Measurements from ENCODE around the gene MYO16.

Gene MYO16

DNA sequence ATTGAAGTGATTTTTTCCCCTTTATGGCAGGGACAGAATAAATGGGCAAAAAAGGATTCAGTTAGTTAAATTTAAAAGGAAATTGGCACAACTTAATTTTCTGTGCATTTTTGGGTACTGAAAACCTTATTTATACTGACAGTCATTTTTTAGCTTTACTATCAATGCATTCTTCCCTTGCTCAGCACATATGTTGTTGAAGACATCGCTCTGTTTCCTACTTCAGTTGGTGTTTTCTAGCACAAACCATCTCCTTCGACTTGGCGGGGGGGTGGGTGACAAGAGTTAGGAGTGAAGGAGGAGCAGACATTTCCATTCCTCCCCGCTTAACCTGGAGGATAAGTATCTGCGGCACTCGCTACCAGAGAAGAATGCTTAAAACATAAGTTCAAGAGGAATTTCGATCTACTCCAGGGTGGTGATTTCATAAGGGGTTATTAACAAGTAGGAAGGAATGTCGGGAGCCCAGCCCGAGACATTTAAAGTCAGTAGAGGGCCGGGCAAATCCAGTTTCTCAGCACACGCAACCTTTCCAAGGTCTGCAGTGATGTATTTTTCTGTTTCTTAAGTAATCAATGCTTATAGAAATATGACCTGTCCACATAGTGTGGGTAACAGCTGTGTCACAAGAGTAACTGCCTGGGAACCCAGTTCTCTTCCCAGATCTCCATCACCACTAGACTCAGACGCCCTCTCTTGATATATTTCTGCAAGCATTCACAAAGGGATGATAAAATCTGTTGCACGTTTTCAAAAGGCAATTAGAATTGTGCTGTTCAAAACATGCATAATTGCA, 525.8 kb downstream of the MYO16 start:
- Histone ChIP-seq H4K20me1 (ENCODE audit: insufficient read depth, low read length, poor library complexity, severe bottlenecking) (no peaks in the 10 kb centered on the region), H2AFZ (ENCODE audit: low read length) (no peak overlapping the region), H3K4me1 (ENCODE audit: insufficient read depth, low read length, poor library complexity, severe bottlenecking) (no peaks in the 10 kb centered on the region), H3K9ac (ENCODE audit: low read depth, low read length, poor library complexity, severe bottlenecking) (no peak overlapping the region), H3K4me3 (ENCODE audit: low read length, poor library complexity, severe bottlenecking) (no peak overlapping the region), H3K9me2 (replicated peaks; ENCODE audit: low read depth, low read length) (no peaks in the 10 kb centered on the region), H3K4me2 (ENCODE audit: low read depth, low read length, poor library complexity, severe bottlenecking) (no peak overlapping the region), H3K36me3 (ENCODE audit: insufficient read depth, low read length) (no peaks in the 10 kb centered on the region), H3K9me3 (ENCODE audit: insufficient read depth, low read depth, low read length) (no peaks in the 10 kb centered on the region), H3K27me3 (ENCODE audit: insufficient read depth, low read length, poor library complexity, severe bottlenecking) (no peaks in the 10 kb centered on the region), H3K79me2 (ENCODE audit: insufficient read depth, low read length) (no peaks in the 10 kb centered on the region), H3F3A (ENCODE audit: low read depth) (no peaks in the 10 kb centered on the region)
- TF ChIP-seq CTCF (conservative IDR thresholded peaks at IDR 0.05; ENCODE audit: low read length), result no peak
- TF ChIP-seq EZH2phosphoT487 (IDR thresholded peaks at IDR 0.05; ENCODE audit: borderline replicate concordance), result no peak

DNA sequence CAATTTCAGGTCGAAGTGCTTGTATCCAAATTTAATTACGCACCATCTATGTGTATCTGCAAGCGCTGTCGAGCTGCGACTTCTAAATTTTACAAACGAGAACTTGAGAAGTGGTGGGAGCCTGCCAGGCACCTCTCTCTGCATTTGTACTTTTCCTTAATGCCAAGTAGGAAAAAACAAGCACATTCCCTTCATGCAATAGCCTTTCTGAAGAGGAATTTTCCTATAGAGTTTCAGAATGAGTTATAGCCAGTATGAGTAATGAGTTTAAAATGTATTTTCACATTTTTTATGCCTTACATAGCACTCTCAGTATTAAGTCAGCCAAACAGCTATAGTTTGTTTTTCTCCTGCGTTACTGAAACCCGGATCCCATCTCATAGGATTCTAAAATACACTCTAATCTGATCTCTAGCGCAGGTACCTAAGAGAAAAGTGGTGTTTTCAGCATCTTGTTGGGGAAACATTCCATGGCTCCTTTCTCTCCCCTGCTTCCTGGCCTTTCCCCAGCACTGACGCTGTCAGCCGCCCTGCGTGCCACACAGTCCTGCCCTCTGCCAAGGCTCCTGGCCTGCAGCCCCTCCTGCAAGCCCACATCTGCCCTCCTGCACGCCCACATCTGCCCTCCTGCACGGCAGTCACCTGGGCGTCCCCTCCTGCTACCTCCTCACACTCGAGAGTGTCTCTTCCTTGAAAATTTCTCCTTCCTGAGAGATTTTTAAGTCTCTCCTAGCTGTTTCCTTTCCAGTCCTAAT, 526.9 kb downstream of the MYO16 start:
- Histone ChIP-seq H4K20me1 (ENCODE audit: insufficient read depth, low read length, poor library complexity, severe bottlenecking) (no peaks in the 10 kb centered on the region), H3K9me3 (ENCODE audit: insufficient read depth, low read depth, low read length) (no peaks in the 10 kb centered on the region), H3K4me1 (ENCODE audit: insufficient read depth, low read length, poor library complexity, severe bottlenecking) (no peaks in the 10 kb centered on the region), H3K4me2 (ENCODE audit: low read depth, low read length, poor library complexity, severe bottlenecking) (no peak overlapping the region), H3F3A (ENCODE audit: low read depth) (no peaks in the 10 kb centered on the region), H3K9me2 (replicated peaks; ENCODE audit: low read depth, low read length) (no peaks in the 10 kb centered on the region), H3K4me3 (ENCODE audit: low read length, poor library complexity, severe bottlenecking) (no peak overlapping the region), H3K79me2 (ENCODE audit: insufficient read depth, low read length) (no peaks in the 10 kb centered on the region), H2AFZ (ENCODE audit: low read length) (no peak overlapping the region), H3K27me3 (ENCODE audit: insufficient read depth, low read length, poor library complexity, severe bottlenecking) (no peaks in the 10 kb centered on the region), H3K9ac (ENCODE audit: low read depth, low read length, poor library complexity, severe bottlenecking) (no peak overlapping the region), H3K36me3 (ENCODE audit: insufficient read depth, low read length) (no peaks in the 10 kb centered on the region)
- TF ChIP-seq CTCF (conservative IDR thresholded peaks at IDR 0.05; ENCODE audit: low read length), result no peak
- TF ChIP-seq EZH2phosphoT487 (IDR thresholded peaks at IDR 0.05; ENCODE audit: borderline replicate concordance), result no peak

DNA sequence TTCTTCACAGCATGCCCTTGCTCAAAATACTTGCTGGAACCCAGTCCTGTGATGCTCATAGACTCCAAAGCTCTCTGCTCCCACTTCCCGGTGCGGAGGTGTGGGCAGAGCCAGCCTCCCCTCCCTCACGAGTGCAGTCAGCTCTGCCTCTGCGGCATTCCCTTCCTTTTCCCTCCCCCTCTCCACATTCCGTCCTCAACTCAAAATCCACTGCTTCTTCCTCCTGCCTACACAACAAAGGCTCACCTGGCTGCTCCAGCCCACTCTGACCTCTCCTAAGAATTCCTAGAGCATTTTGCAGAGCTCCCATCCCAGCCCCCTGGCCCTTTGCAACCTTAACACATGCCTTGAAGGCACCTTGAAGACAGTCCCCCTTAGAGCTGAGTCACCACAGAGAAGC, 527.9 kb downstream of the MYO16 start:
- Histone ChIP-seq H2AFZ (ENCODE audit: low read length) (no peak overlapping the region), H3K4me1 (ENCODE audit: insufficient read depth, low read length, poor library complexity, severe bottlenecking) (no peaks in the 10 kb centered on the region), H3K9me2 (replicated peaks; ENCODE audit: low read depth, low read length) (no peaks in the 10 kb centered on the region), H3K4me3 (ENCODE audit: low read length, poor library complexity, severe bottlenecking) (no peak overlapping the region), H3F3A (ENCODE audit: low read depth) (no peaks in the 10 kb centered on the region), H3K9me3 (ENCODE audit: insufficient read depth, low read depth, low read length) (no peaks in the 10 kb centered on the region), H3K9ac (ENCODE audit: low read depth, low read length, poor library complexity, severe bottlenecking) (no peak overlapping the region), H3K27me3 (ENCODE audit: insufficient read depth, low read length, poor library complexity, severe bottlenecking) (no peaks in the 10 kb centered on the region), H3K36me3 (ENCODE audit: insufficient read depth, low read length) (no peaks in the 10 kb centered on the region), H3K4me2 (ENCODE audit: low read depth, low read length, poor library complexity, severe bottlenecking) (no peak overlapping the region), H4K20me1 (ENCODE audit: insufficient read depth, low read length, poor library complexity, severe bottlenecking) (no peaks in the 10 kb centered on the region), H3K79me2 (ENCODE audit: insufficient read depth, low read length) (no peaks in the 10 kb centered on the region)
- TF ChIP-seq CTCF (conservative IDR thresholded peaks at IDR 0.05; ENCODE audit: low read length) (no peak), EZH2phosphoT487 (IDR thresholded peaks at IDR 0.05; ENCODE audit: borderline replicate concordance) (no peak)
